Activated naive CD4-positive, alpha-beta T cell treated with anti-CD3 and anti-CD28 coated beads, Interleukin-2, amount 50 U/mL, for 72 hours (primary cell): ENCODE measurements around the gene ZNF334. TPM values are rescaled to one million over a fixed set of nuclear protein-coding genes. Genes with fewer than 3 reads are reported as not detected.
A peak's percentile ranks its signal among the peaks of the same experiment; 100 is the strongest.

ENCODE experiments used
- ATAC-seq, 2 donors: fragments of 150-1000 bp; cut with Tn5 transposase; 2 replicates each; pipeline ENCODE4 v1.10.0; 2021; ENCODE audit warnings: mild to moderate bottlenecking in 2 of 2, moderate library complexity in 2 of 2
- DNase-seq, 2 donors: peaks; one replicate each; pipeline ENCODE4 v3.0.0; 2021 to 2022; ENCODE audit warnings: low spot score in 2 of 2
- H3K27ac Mint-ChIP-seq, 2 donors: one replicate each; pipeline ENCODE4 v1.8.0; 2022; ENCODE audit warnings: mild to moderate bottlenecking in 2 of 2, mixed read lengths in 2 of 2
- H3K36me3 Mint-ChIP-seq, 2 donors: one replicate each; pipeline ENCODE4 v1.8.0; 2022; ENCODE audit warnings: mixed read lengths in 2 of 2
- H3K9me3 Mint-ChIP-seq, 2 donors: one replicate each; pipeline ENCODE4 v1.8.0; 2022; ENCODE audit warnings: mixed read lengths in 2 of 2
- total RNA-seq, 2 donors: library from RNA; stranded (reverse); gene quantifications; one replicate each; pipeline ENCODE4 v1.2.3, GENCODE V29; 2022

Gene ZNF334
- total RNA-seq, 2 donors from 2014 or later: 1.6 to 5.8 TPM

DNA sequence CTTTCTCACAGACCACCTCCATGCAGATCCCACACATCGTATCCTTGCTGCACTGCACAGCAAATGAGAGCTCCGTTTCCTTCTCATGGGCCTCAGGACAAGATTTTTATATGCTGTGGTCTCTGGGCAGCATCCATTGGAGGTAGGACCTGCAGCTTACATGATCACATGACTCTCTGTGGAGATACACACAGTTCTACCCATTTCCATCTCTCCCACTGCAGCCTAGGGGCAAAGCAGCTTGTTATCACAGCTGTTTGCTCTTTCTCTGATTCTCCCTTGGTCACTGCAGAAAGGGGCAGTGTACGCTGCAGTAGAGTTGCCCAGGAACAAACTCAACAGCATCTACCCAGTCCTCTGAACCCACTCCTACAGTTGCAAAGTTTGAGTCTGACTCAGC lies 48.9 kb downstream of the ZNF334 start:
- H3K36me3 Mint-ChIP-seq: no peaks in the 10 kb centered on the region
- H3K9me3 Mint-ChIP-seq: no peaks in the 10 kb centered on the region
- no peak overlapping the region for H3K27ac Mint-ChIP-seq
- DNase-seq: no peak
- ATAC-seq: no peak

DNA sequence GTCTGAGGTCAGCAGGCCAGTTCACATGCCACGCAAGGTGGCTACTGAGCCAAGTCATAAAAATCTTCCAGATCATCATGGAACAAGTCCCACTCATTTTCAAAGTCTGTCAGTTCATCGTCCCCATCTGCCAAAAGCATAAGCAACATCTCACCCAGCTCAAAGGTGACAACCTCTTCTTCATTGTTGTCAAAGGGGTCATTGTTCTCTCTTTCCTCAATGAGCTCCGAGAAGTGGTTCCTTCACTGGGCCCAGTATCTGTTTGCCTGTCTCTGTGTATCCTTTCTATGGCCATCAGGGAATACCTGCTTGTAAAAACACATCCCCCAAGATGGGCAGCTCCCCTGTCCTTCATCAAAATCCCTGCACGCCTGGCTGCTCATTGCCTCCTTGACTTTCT lies 49.5 kb downstream of the ZNF334 start:
- Mint-ChIP-seq H3K36me3 (no peaks in the 10 kb centered on the region), H3K9me3 (no peaks in the 10 kb centered on the region)
- no peak for ATAC-seq

DNA sequence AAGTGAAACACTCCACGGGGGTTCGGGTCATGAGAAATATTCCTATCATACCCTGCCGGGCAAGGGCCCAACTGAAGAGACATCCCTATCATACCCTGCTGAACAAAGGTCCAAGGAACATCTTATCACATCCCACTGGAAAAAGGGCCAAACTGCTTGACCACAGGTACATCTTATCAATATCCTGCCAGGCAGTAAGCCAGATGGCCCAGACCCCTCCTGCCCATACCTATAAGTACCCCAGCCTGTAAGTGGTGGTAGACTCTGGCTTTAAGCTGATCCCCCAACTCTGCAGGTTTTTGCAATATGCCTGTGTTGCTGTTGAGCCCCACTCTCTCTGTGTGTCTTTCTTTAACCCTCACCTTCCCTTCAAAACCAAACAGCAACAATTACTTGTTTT lies 51.6 kb downstream of the ZNF334 start:
- Mint-ChIP-seq H3K36me3 (peaks cover 9% of the 10 kb centered on the region in 2 donors), H3K27ac (no peak overlapping the region), H3K9me3 (peaks cover 4 to 8% of the 10 kb centered on the region in 2 donors)
- no peak for DNase-seq
- no peak for ATAC-seq

More for the DNA sequence above, 49.5 kb downstream of the ZNF334 start:
- DNase-seq: no peak
- H3K27ac Mint-ChIP-seq: no peak overlapping the region

DNA sequence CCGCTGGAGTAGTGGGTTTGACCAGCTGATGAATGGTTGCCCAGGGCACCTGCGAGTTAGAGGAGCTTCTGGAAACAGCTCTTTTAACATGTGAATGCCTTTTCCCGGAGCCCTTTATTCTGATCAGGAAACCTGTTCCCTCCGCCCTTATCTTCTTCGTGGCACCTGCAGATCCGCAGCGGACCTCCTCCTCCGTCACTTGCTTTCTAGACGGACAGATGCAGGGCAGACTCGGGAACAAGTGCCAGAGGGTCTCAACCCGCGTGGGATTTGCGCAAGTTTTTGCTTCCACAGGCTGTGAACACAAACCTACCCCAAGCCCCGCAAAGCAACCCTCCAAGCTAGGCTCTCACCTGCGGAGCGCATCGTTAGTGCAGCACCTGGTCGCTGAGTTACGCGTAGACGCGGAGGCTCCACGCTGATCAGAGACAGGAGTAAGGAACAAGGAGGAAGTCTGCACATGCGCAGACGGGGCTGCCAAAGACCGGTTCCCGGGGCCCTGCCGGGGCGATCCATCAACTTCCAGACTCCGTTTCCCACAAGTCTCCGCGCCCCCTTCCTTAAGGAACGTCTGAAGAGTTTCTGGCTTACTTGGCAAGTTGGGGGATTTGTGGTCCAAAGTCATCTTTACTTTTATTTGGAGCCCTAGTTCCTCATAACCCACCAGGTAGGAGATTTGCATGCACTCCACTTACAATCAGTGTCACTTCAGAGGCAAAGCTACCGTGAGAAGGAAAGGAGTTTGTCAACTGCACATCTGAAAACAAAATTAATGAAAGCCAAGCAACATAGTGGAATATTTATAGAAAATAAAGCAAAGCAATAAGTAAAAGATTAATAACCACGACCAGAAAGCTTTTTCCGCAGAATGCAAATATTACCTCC lies 54.3 kb downstream of the ZNF334 start:
- Mint-ChIP-seq H3K27ac (no peak overlapping the region), H3K9me3 (peaks cover 16 to 22% of the 10 kb centered on the region in 2 donors), H3K36me3 (peaks cover 21 to 25% of the 10 kb centered on the region in 2 donors)
- ATAC-seq (no peak), DNase-seq (peak in 1 of 2 donors; percentile 7)

GRCh38 chr20:46456255-46457028 lies 56.9 kb downstream of the ZNF334 start:
- Mint-ChIP-seq H3K9me3 (peaks cover 16 to 22% of the 10 kb centered on the region in 2 donors), H3K27ac (no peak overlapping the region), H3K36me3 (peaks cover 21 to 25% of the 10 kb centered on the region in 2 donors)
- no peak for DNase-seq
- no peak for ATAC-seq

- peaks cover 16 to 22% of the 10 kb centered on the region in 2 donors for H3K9me3 Mint-ChIP-seq
- ATAC-seq: no peak
- H3K36me3 Mint-ChIP-seq: peaks cover 21 to 25% of the 10 kb centered on the region in 2 donors
- no peak overlapping the region for H3K27ac Mint-ChIP-seq
- no peak for DNase-seq
These were observed 57.6 kb downstream of the ZNF334 start for GRCh38 chr20:46455729-46456128.

Other genes with a start within 250 kb of the ZNF334 start
- under 1 TPM in 1 of 2 donors, not detected in 1; 0.07 TPM for gene CDH22, start 205.1 kb downstream of the ZNF334 start, total RNA-seq
- gene ELMO2, start 106.9 kb downstream of the ZNF334 start, total RNA-seq: 10 to 100 TPM; 50.8 to 57.0 TPM
- under 1 TPM in 1 of 2 donors, not detected in 1; 0.19 TPM for gene OCSTAMP, start 37.1 kb upstream of the ZNF334 start, total RNA-seq
- not detected for gene SLC13A3, start 137.9 kb upstream of the ZNF334 start, total RNA-seq
- gene TP53RK, start 175.9 kb upstream of the ZNF334 start, total RNA-seq: 10 to 100 TPM in 1 of 2 donors, 1 to 10 TPM in 1; 7.1 to 10.7 TPM
- gene SLC2A10, start 196.1 kb upstream of the ZNF334 start, total RNA-seq: under 1 TPM in 1 of 2 donors, not detected in 1; 0.06 TPM